ENCODE results near the gene CCDC30. TPM values are rescaled to one million over a fixed set of nuclear protein-coding genes. Genes with fewer than 3 reads are reported as not detected.

The CCDC30 gene
- total and polyA plus RNA-seq, 10 of the 15 experiments (the other 5 are each of a cell fraction or from before 2014, with no cell fraction given), result 0.46 to 1.8 (median 1.0) TPM

- DNase-seq (ENCODE audit: low read depth, low spot score) (no peak), ATAC-seq (no peak), FAIRE-seq (no peak)
- Histone ChIP-seq H3K9ac (ENCODE audit: control insufficient read depth, insufficient read depth, low read length) (no peak overlapping the region), H4K20me1 (ENCODE audit: control insufficient read depth, insufficient read depth) (no peaks in the 10 kb centered on the region), H3K27me3 (replicated peaks in 1 of 2; ENCODE audit: control insufficient read depth in 2 of 2, insufficient read depth in 2 of 2, low read length in 1 of 2) (no peaks in the 10 kb centered on the region), H3K4me3 (no peak overlapping the region), H2AFZ (ENCODE audit: control insufficient read depth, low read depth, low read length) (no peak overlapping the region), H3K79me2 (ENCODE audit: control insufficient read depth, insufficient read depth, low read length) (no peaks in the 10 kb centered on the region), H3K9me3 (replicated peaks; ENCODE audit: control insufficient read depth, insufficient read depth, low read length) (no peaks in the 10 kb centered on the region), H3K4me1 (ENCODE audit: control insufficient read depth, insufficient read depth, low read length) (no peaks in the 10 kb centered on the region), H3K27ac (ENCODE audit: control insufficient read depth, insufficient read depth) (no peak overlapping the region), H3K36me3 (ENCODE audit: control insufficient read depth in 2 of 2, insufficient read depth in 2 of 2, low read length in 1 of 2) (no peaks in the 10 kb centered on the region), H3K4me2 (ENCODE audit: control insufficient read depth, insufficient read depth) (no peak overlapping the region)
- RAD21 ChIA-PET (ENCODE audit: unreplicated experiment), result no interaction called here
- CTCF ChIA-PET, result interaction anchor here (1.6 kb wide), 1 partner anchor 14 kb away, joined by 3 read pairs; no protein-coding TSS in a partner anchor
- no peak for TF ChIP-seq EGR1 (IDR thresholded peaks at IDR 0.05; ENCODE audit: borderline replicate concordance in 1 of 2, low read depth in 2 of 2, low read length in 2 of 2)
- no peak for TF ChIP-seq CBFB (IDR thresholded peaks at IDR 0.05; ENCODE audit: low read depth)
- no peak for TF ChIP-seq USF1 (IDR thresholded peaks at IDR 0.05; ENCODE audit: borderline replicate concordance, extremely low read length, insufficient read depth, low read depth, low read length)
- TF ChIP-seq EED (IDR thresholded peaks at IDR 0.05; ENCODE audit: low read depth), result no peak
- no peak for TF ChIP-seq POU2F2 (IDR thresholded peaks at IDR 0.05; ENCODE audit: borderline replicate concordance, low read depth, low read length)
- TF ChIP-seq PRDM15 (CRISPR knock-in tag; IDR thresholded peaks at IDR 0.05), result no peak
- TF ChIP-seq, protein P1, sequence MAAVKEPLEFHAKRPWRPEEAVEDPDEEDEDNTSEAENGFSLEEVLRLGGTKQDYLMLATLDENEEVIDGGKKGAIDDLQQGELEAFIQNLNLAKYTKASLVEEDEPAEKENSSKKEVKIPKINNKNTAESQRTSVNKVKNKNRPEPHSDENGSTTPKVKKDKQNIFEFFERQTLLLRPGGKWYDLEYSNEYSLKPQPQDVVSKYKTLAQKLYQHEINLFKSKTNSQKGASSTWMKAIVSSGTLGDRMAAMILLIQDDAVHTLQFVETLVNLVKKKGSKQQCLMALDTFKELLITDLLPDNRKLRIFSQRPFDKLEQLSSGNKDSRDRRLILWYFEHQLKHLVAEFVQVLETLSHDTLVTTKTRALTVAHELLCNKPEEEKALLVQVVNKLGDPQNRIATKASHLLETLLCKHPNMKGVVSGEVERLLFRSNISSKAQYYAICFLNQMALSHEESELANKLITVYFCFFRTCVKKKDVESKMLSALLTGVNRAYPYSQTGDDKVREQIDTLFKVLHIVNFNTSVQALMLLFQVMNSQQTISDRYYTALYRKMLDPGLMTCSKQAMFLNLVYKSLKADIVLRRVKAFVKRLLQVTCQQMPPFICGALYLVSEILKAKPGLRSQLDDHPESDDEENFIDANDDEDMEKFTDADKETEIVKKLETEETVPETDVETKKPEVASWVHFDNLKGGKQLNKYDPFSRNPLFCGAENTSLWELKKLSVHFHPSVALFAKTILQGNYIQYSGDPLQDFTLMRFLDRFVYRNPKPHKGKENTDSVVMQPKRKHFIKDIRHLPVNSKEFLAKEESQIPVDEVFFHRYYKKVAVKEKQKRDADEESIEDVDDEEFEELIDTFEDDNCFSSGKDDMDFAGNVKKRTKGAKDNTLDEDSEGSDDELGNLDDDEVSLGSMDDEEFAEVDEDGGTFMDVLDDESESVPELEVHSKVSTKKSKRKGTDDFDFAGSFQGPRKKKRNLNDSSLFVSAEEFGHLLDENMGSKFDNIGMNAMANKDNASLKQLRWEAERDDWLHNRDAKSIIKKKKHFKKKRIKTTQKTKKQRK (IDR thresholded peaks at IDR 0.05; ENCODE audit: low read depth, low read length), result no peak
- TF ChIP-seq HDGF (IDR thresholded peaks at IDR 0.05), result no peak
- TF ChIP-seq MEF2A (IDR thresholded peaks at IDR 0.05; ENCODE audit: insufficient read depth, low read depth, low read length), result no peak
- no peak for TF ChIP-seq MYB (IDR thresholded peaks at IDR 0.05; ENCODE audit: borderline replicate concordance, low read depth, low read length)
- intact Hi-C loops (cut with micrococcal nuclease; ENCODE audit: unreplicated experiment), result no loop called here
- BruUV-seq (replicated peaks), result no TSS peak
- in situ Hi-C loops (cut with MboI), result no loop called here
- POLR2A ChIA-PET, result interaction anchor here (0.8 kb wide), 1 partner anchor 90 kb away, joined by 5 read pairs; no protein-coding TSS in a partner anchor
- SMC1A ChIA-PET (ENCODE audit: uncharacterized antibody, unreplicated experiment), result no interaction called here
Measured at GRCh38 chr1:42449256-42449655, 13.8 kb upstream of the CCDC30 start.

Measured in GM12878 (cell line).